GM21576 (cell line): ENCODE measurements around the gene XPNPEP3.
"Not testable (repeated sequence)": the region's sequence is repeated elsewhere in the genome, so short reads cannot be mapped to it uniquely, and the experiment has no call there.

Experiments
- ATAC-seq: cut with Tn5 transposase; IDR thresholded peaks from one replicate; pipeline ENCODE4 v1.9.1; 2021; ENCODE audit warnings: mild to moderate bottlenecking, moderate library complexity; ENCODE audit not compliant: unreplicated experiment

The XPNPEP3 gene

GRCh38 chr22:40856513-40857308 lies at the start of gene XPNPEP3, which contains the start of gene ST13:
TSS of gene XPNPEP3 (plus strand) at chr22:40857148. CDS start at chr22:40857182, 34 bp downstream.
TSS of gene ST13 (minus strand) at chr22:40856639. CDS start at chr22:40856540, 99 bp downstream.
- peak; percentile 83 for ATAC-seq

DNA sequence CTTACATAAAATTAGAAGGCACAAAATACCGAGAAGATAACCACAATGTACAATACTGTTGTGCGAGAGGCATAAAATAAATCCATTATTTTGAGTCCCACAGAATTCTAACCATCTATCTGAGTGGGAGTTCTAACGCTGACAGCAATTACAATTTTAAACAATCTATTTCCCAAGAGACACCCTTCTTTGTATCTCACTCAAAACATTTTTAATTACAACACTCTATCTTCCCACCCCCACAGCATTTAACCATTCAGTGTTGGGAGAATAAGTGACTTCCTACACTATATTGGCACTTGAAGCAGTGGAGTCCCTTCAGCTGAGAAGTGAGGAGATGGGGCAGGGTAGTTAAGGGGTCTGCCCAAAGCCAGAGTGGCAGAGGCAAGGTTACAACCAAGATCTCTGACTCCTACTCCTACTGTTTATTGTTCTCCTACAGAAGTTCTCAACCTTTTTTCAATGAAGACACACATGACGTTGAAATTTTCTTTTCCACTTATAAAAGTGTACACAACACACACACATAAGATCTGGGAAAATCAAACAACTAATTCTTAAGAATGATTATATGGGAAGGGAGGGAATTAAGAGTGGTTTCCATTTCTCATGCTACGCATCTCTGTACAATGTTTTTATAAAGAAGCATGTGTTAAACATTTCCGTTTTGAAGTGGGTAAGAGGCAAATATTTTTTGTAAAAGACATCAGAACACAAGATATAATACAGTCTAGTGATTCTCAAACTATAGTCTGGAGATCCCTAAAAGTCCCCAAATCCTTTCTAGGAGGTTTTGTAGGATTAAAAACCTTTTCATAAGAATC lies 48.7 kb upstream of the XPNPEP3 start:
- ATAC-seq, result no peak

DNA sequence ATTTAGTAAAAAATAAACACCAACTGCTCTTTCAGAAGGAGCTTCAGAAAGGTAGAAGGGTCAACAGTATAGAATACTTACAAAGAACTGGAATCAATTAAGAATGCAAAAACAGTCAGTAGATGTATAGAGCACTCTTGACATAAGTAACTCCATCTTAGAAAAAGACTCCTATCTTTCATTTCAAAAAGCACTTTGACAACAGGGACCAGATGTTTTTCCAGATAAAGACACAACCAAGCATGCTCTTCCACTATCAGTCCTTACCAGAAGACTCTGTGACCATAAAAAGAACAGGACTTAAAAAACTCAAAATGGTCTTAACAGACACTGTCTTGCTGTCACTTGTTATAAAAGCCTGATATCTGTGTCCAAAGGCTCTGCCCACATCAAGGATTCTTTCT lies 43.0 kb upstream of the XPNPEP3 start:
- no peak for ATAC-seq

GRCh38 chr22:40817737-40818136 lies 39.2 kb upstream of the XPNPEP3 start:
- ATAC-seq, result no peak

- ATAC-seq, result no peak
Measured at GRCh38 chr22:40818192-40818746, 38.7 kb upstream of the XPNPEP3 start.

GRCh38 chr22:40818747-40819598 lies 38.0 kb upstream of the XPNPEP3 start, which contains the start of gene SLC25A17:
TSS of gene SLC25A17 (minus strand) at chr22:40819346. CDS start at chr22:40819248, 98 bp downstream.
- peak; percentile 64 for ATAC-seq

DNA sequence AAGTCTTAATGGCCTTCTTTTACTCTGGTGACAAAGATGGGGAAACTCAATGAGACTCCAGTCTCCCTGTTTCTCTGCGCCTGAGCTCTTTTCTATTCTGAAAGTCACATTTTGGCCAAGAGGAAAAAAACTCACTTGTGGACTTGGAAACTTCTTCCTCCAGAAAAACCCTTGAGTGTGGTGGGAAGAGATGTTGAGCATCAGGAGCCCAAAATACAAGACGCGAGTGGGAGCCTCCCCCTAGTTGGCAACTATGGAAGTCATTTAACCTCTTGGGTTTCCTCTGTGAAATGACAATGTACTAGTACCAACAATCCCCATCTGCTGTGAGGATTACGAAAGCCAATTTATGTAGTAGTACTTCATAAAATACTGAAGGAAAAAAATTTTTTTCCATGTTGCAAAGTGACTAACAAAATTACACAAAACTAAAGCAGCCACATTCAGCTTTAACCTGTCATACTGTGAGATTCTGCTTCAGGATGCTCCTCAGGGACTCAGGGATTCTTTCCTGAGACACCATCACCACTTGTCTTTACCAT lies 37.3 kb upstream of the XPNPEP3 start:
- ATAC-seq, result no peak

GRCh38 chr22:40823426-40823825 lies 33.5 kb upstream of the XPNPEP3 start:
- no peak for ATAC-seq

- not testable (repeated sequence) for ATAC-seq
Measured at GRCh38 chr22:40826292-40826691, 30.7 kb upstream of the XPNPEP3 start.

GRCh38 chr22:40826984-40827741 lies 29.8 kb upstream of the XPNPEP3 start:
- ATAC-seq, result no peak

- no peak for ATAC-seq
Measured at GRCh38 chr22:40829131-40829530, 27.8 kb upstream of the XPNPEP3 start.

DNA sequence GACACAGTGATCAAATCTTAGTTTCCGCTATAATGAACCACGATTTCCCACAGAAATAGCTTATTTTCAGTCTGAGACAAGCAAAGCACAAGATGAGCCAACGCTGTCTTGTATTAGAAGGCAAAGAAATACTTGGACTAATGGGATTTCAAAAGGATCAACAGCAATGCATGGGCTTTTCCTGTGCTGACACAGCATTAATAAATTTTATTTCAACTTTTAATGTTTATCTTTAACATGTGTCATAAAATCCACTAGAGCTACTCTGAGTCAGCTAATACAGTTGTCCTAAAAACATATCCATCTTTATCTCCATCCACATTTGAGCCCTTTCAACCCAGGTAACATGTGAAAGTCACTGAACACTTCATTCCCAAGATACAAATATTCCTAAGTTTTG lies 22.3 kb upstream of the XPNPEP3 start:
- no peak for ATAC-seq

DNA sequence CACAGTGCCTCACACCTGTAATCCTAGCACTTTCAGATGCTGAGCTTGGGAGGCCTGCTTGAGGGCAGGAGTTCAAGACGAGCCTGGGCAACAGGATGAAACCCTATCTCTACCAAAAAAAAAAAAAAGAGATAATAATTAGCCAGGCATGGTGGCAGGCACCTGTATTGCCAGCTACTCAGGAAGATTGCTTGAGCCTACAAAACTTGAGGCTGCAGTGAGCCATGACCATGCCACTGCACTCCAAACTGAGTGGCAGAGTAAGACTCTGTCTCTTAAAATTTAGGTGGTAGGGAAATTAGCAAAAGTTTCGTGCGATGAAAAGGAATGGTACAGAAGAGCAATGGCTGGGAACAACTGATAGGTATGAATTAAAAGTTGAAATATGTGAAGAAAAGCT lies 18.5 kb upstream of the XPNPEP3 start:
- no peak for ATAC-seq

DNA sequence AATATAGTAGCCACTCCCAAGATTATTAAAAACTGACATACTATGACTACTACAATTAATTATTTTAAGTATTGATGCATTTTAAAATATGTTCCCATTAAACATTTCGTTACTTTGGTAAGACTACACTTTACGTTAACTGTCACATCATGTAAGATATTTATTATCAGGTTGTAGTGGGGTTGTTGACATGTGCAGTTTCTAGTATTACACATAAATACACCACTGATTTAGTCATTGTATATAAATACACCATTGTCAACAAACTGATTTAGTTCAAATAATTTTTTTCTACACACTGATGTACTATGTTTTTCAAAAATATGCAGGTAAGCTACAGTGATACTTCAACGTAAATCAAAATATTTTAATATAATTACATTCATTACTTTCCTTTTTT lies 12.0 kb upstream of the XPNPEP3 start:
- no peak for ATAC-seq

GRCh38 chr22:40845816-40846215 lies 11.1 kb upstream of the XPNPEP3 start:
- ATAC-seq, result not testable (repeated sequence)

- no peak for ATAC-seq
Measured at GRCh38 chr22:40853333-40853732, 3.6 kb upstream of the XPNPEP3 start.

GRCh38 chr22:40853961-40854360 lies 3.0 kb upstream of the XPNPEP3 start:
- ATAC-seq, result no peak

DNA sequence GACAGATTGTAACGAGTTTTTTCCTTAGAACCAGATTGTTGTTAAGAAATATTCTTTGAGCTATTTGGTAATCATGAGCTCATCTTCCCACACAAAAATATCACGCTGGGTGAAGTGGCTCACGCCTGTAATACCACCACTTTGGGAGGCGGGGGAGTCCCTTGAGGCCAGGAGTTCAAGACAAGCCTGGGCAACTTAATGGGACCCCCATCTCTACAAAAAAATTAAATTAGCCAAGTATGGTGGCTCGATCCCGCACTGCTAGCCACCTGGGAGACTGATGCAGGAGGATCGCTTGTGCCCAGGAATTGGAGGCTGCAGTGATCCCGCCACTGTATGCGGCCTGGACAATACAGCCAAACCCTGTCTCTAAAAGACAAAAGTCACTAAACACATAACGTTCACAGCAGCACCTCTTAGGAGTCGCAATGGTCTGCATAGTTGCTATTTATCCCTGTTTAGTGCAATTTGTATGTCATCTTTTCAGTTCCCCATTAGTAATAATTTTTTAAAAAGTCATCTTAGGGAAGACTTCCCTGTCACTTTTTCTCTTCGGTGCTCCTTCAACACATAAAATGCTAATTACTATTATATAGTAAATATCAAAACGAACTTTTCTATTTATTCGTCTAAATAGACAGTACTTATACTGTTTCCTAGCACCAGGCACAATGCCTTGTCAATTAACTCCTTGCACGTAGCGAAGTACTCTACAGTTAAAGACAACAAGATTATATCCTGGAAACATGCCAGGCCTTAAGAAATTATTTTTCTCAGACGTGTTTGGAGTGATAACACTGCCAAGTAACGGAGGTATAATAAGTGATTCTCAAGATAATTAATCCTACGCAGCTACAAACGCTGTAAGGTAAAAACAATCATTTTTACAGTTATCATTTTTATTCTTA lies 1.6 kb upstream of the XPNPEP3 start:
- no peak for ATAC-seq
